Measurements from ENCODE around the gene RNF25.

The RNF25 gene

DNA sequence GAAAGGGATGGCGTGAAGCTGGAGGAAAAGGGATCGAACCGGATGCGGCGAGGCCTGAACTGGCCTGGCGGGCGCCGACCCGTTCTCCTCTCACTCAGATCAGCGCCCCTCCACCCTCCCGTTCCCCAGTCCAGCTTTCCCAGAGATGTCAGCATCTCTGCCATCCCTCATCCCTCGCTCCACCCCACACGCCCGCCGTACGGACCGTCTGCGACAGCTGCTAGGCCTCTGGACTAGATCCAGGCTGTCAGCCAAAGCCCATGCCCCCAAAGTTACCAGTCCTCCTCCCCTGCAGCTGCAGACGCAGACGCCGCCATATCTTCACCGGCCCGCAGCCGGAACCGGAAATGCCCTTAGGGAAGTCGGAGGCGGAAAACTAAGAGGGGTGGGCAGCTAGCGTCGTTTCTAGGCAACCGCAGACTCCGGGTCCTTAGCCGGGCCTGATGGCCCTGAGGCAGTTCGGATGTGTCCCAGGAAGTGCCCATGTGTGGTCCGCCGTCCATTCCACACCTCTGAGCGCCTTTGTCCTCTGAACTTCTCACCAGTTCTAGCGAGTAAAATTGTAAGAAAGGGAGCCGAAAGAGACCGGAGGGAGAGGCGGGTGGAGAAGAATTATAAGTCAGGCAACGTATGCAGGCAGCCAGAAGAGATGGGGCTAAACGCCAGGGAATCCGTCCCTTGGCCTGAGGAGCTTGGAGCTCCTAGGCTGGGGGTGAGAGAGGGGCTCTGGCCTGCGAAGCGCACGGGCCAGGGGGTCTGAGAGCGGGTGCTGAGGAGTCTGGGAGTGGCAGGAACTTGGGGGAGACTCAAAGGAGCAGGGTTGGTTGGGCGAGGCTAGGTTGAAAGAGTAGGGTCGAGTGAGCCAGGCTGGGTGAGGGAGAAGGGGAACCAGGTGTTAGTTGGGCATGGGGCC lies at the start of gene RNF25, which contains the start of gene STK36:
RNF25 (minus strand) TSS at position 349 of the 913 bp plus-strand sequence; CDS start at position 317, 32 bp downstream.
STK36 (plus strand) TSS at position 433 of the 913 bp plus-strand sequence. CDS start 744 bp downstream, outside the sequence.
- DNase-seq = peak; percentile 90

DNA sequence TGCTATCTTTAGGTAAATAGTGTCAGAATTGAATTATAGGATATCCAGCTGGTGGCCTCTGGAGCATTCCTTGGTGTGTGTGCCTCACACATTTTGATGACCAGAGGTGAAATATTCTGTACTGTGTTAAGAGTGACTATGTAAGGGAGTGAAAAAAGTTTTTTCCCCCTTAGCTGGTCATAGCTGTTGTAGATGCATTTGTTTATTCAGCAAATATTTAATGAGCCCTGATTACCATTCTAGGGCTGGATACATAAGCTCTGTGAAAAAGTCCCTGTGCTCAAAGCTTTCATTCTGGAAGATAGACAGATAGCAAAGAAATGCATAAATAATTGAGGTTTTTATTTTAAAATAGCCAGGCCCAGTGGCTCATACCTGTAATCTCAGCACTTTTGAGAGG lies 49.7 kb upstream of the RNF25 start:
- DNase-seq = no peak

DNA sequence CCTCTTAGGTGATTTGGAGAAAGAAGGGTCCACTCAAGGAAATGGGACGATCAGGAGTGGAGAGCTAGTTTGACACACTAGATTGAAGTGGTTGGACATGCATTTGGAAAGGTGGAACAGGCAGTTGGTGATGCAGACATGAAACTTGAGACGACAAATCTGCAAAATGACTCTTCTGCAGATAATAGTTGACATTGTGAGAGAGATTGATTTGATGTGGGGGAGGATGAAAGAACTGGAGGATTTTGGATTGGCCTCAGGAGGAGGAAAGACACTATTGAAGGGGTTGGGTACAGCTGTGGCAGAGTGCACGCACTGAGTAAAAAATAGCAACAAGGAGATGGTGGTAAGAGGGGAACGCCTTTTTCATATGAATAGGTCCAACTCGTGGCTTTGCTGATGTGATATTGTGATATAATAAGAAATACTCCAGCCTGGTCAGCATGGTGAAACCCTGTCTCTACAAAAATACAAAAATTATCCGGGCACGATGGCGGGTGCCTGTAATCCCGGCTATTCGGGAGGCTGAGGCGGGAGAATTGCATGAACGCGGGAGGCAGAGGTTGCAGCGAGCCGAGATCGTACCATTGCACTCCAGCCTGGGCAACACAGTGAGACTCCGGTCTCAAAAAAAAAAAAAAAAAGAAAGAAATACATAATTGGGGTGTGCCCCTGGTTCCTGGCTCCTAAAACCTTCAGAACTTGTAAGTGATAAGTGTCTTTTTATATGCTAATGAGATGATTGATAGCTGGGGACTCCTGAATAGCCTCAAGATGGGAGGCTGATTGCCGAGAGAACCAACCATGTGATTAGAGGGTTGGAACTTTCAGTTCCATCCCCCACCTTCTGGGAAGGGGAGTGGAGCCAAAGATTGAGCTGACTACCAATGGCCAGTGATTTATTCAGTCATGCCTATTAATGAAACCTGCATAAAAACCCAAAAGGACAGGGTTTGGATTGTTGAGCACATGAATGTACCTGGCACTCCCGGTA lies 48.5 kb upstream of the RNF25 start:
- DNase-seq = no peak

GRCh38 chr2:218719457-218719856 lies 47.7 kb upstream of the RNF25 start:
- no peak for DNase-seq

- no peak for DNase-seq
These were observed 46.3 kb upstream of the RNF25 start for GRCh38 chr2:218718058-218718457.

DNA sequence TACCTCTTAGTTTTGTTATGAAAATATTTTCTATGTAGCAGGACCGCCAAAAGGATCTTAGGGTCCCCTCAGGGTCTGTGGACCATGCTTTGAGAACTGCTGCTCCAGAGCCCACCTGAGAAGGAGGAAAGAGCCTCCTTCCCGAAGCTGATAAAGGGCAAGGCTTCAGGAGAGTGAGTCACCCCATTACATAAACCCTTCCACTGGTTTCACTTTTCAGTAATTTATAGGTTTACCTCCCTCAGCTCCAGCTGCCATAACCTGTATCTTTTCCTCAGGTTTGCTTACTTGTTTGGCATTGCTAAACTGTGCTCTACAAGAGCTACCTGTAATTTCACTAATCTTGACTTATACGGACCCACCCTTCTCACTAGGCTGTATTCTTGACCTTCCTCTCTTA lies 45.5 kb upstream of the RNF25 start:
- DNase-seq = no peak

GRCh38 chr2:218716070-218716469 lies 44.3 kb upstream of the RNF25 start:
- no peak for DNase-seq

DNA sequence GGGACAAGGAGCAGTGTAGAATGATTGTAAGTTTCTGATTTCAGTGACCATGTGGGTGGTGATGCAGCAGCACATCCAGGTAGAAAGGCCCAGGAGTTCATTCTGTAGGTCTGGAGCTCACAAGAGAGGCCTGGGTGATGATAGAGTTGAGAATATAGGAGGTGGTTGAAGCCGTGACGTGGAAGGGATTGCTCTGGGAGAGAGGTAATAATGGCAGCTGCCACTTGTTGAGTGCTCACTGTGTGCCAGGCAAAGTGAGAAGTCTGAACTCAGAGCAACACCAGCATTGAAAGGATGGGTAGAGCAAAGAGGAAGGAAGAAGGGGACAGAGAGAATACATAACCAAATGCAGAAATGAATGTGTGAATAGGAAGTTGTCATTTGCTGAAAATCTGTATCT lies 42.1 kb upstream of the RNF25 start:
- DNase-seq = no peak

- no peak for DNase-seq
These were observed 39.7 kb upstream of the RNF25 start for GRCh38 chr2:218711550-218711929.

DNA sequence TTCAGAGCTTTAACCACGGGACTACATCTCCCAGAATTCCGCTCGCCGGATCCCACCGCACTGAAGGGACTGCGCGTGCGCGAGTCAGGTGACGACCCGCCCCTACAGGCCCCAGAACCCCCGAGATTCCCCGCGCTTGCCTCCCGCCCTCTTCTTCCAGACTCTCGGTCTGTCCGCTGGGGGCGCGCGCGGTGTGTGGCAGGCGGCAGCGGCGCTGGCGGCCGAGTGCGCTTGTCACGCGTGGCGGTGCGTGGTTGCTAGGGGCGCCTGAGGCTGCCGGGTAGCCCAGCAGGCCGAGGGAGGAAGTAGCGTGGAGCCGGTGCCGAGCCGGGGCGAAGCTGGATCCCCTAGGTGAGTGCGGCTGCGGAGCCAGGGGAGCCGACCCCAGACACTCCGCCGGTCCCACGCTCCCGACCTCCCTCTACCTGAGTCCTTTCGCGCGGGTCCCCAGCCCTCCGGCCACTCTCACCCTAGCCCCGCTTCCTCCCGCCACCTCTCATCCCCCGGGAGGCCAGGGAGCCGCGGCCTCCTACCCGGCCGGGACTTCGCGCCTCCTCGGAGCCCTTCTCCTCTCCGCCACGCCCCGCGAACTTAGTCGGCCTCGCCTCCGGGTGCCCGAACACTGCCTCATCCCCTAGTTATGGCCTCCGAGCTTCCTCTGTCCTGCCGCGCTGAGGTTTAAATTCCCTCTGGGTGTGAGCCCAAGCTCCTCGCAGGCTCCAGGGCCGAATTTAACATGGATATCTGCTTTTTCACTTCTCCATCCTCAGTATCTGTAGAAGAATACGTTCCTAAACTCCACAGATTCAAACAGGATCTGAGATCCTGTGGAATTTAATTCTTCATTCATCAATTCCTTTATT lies 39.1 kb upstream of the RNF25 start, which contains the start of gene TTLL4:
TTLL4 (plus strand) TSS at position 149 of the 863 bp plus-strand sequence. CDS start 26,842 bp downstream, outside the sequence.
- peak; percentile 99 for DNase-seq

GRCh38 chr2:218710334-218710686 lies 38.5 kb upstream of the RNF25 start:
- no peak for DNase-seq

DNA sequence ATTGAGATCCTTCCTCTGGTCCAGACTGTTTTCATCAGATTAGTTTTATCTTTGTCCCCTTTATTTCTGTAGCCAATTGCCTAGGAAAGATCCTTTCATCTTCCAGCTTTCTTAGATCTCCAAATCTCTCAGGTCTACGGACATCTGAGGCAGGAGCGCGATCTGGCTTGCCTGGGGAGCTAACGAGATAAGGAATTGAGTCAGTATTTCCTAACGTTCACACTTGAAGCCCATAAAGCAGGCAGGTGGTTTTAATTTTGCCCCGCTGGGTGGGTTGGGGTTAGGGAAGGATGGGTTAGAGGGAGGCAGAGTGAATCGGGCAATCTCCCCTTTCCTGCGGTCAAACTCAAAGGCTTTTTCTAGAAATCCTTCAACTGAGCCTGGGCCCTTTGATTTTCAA lies 38.1 kb upstream of the RNF25 start:
- DNase-seq = no peak

DNA sequence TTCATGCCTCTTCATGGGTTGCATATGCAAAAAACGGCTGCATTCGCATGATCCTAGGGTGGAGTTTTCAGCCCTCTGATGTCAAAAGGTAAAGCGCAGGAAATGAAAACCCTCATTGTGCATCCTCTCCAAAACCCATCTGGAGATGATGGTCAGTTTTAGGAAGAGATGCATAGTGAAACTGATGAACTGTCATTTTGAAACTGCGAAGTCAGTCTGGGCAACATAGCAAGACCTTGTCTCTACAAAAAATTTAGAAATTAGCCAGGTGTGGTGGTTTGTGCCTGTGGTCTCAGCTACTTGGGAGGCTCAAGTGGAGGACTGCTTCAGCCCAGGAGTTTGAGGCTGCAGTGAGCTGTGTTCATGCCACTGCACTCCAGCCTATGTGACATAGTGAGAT lies 36.3 kb upstream of the RNF25 start:
- DNase-seq = no peak

DNA sequence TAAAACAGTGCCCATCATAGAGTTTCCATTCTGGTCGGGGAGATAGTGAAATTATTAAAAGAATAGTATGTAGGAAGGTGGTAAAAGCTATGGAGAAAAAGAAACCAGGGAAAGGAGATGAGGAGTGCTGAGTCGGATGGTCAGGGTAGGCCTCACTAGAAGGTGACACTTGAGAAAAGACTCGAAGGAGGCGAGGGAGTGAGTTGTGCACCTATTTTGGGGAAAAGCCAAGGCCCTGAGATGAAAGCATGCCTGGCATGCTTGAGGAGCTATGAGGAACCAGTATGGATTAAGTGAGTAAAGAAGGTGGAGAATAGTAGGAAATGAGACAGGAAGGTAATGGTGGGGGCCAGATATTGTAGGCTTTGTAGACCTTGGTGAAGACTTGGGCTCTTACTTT lies 31.5 kb upstream of the RNF25 start:
- no peak for DNase-seq

GRCh38 chr2:218701806-218702205 lies 30.0 kb upstream of the RNF25 start:
- no peak for DNase-seq

DNA sequence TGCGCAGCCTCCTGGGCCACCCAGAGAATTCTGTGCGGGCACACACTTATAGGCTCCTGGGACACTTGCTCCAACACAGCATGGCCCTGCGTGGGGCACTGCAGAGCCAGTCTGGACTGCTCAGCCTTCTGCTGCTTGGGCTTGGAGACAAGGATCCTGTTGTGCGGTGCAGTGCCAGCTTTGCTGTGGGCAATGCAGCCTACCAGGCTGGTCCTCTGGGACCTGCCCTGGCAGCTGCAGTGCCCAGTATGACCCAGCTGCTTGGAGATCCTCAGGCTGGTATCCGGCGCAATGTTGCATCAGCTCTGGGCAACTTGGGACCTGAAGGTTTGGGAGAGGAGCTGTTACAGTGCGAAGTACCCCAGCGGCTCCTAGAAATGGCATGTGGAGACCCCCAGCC lies 27.1 kb upstream of the RNF25 start:
- no peak for DNase-seq

DNA sequence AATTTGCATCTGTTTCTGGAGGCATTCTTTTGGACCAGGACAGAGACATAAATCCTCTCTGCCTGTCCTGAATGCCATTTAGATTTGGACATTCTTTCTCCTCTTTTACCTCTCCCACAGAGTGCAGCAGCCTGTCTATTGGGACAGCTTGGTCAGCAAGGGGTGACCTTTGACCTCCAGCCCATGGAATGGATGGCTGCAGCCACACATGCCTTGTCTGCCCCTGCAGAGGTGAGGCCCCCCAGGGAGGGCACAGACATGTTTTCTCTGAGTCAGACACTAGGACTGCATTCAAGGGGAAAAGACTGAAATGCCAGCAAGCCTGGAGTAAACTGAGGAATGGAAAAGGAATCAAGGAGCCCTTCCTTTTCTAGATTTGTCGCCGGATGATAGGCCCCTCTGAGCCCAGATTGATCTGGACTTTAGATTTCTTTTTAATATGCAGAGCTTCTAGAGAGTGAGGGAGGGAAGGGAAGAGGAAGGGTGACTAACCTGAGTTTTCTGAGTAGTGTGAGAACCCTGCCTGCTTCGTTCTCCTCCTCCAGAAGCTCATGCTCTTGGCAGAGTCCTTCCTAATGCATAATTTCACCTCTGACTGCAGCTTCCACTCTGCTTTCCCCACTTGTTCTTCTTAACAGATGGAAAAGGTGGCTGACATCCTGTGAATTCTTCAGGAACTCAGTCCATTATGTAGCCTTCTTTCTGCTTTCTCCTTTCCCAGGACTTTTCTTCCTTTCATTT lies 22.8 kb upstream of the RNF25 start:
- no peak for DNase-seq

DNA sequence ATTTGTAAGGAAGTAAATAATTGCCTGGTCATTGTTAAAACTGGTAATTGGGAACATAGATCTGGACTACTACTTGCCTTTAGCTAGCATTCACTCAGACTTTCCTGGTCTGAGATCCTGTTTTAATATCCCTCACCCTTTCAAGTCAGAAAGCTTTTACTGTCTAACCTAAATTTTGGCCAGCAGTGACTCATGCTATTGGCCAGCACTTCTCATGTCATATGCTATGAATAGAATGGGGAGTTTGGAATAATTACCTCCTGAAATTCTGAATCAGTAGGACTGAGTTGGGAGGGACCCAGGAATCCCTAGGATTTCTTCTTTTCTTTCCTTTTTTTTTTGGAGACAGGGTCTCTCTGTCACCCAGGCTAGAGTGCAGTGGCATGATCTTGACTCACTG lies 19.4 kb upstream of the RNF25 start:
- no peak for DNase-seq

- peak; percentile 36 for DNase-seq
These were observed 15.7 kb upstream of the RNF25 start for GRCh38 chr2:218687400-218688060.

GRCh38 chr2:218680061-218680460 lies 8.3 kb upstream of the RNF25 start:
- DNase-seq = no peak

DNA sequence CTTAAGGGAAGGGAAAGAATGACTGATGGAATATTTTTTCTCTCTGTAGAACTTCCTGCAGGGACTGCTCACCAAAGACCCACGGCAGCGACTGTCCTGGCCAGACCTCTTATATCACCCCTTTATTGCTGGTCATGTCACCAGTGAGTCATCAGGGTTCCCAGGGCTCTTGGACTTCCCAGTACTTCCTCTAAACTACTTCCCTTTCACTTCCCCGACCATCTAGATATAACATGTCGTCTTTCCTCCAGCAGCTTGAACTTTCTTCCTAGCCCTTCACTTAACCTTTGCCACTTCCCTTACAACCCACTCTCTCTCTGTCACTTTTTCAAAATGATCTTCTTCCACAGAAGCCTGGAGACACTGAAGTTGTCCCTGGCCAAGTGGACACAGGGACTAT lies 7.3 kb upstream of the RNF25 start:
- DNase-seq = no peak
